Stimulated activated naive B cell treated with anti-CD40 and anti-IgM and Interleukin-4, amounts not matched to agents 10 μg/mL and 1 μg/mL and 100 μg/mL, for 72 hours (primary cell): ENCODE results near the gene NCMAP.

Source experiments
- ATAC-seq, 2 donors: fragments of 150-1000 bp; cut with Tn5 transposase; replicated peaks; 2 replicates each; pipeline ENCODE4 v1.10.0; 2021; ENCODE audit warnings: moderate library complexity in 1 of 2
- DNase-seq: peaks from one replicate; pipeline ENCODE4 v3.0.0; 2021
- H3K27ac Mint-ChIP-seq: one replicate; pipeline ENCODE4 v1.8.0; 2022; ENCODE audit warnings: mild to moderate bottlenecking, mixed read lengths
- H3K27me3 Mint-ChIP-seq, 2 donors: one replicate each; pipeline ENCODE4 v1.8.0; 2022; ENCODE audit warnings: mixed read lengths in 2 of 2
- H3K36me3 Mint-ChIP-seq, 2 donors: one replicate each; pipeline ENCODE4 v1.8.0; 2022; ENCODE audit warnings: mixed read lengths in 2 of 2, mild to moderate bottlenecking in 1 of 2
- H3K4me1 Mint-ChIP-seq, 2 donors: one replicate each; pipeline ENCODE4 v1.8.0; 2022; ENCODE audit warnings: mixed read lengths in 2 of 2, mild to moderate bottlenecking in 1 of 2
- H3K4me3 Mint-ChIP-seq, 2 donors: one replicate each; pipeline ENCODE4 v1.8.0; 2022; ENCODE audit warnings: mild to moderate bottlenecking in 2 of 2, mixed read lengths in 2 of 2, moderate library complexity in 1 of 2
- H3K9me3 Mint-ChIP-seq, 2 donors: one replicate each; pipeline ENCODE4 v1.8.0; 2022; ENCODE audit warnings: mixed read lengths in 2 of 2, mild to moderate bottlenecking in 1 of 2

NCMAP gene

GRCh38 chr1:24551960-24552571 lies 3.8 kb upstream of the NCMAP start:
- H3K4me1 Mint-ChIP-seq, result peaks cover 22 to 50% of the 10 kb centered on the region in 2 donors
- peaks cover 7 to 22% of the 10 kb centered on the region in 2 donors for H3K27me3 Mint-ChIP-seq
- DNase-seq, result no peak
- ATAC-seq, result no peak
- H3K9me3 Mint-ChIP-seq, result no peaks in the 10 kb centered on the region
- H3K36me3 Mint-ChIP-seq, result no peaks in the 10 kb centered on the region
- H3K4me3 Mint-ChIP-seq, result no peak overlapping the region
- H3K27ac Mint-ChIP-seq, result no peak overlapping the region

GRCh38 chr1:24553931-24554330 lies 2.0 kb upstream of the NCMAP start:
- H3K36me3 Mint-ChIP-seq, result no peaks in the 10 kb centered on the region
- no peak overlapping the region for H3K4me3 Mint-ChIP-seq
- no peak for DNase-seq
- H3K9me3 Mint-ChIP-seq, result no peaks in the 10 kb centered on the region
- H3K27ac Mint-ChIP-seq, result no peak overlapping the region
- H3K4me1 Mint-ChIP-seq, result peaks cover 16 to 42% of the 10 kb centered on the region in 2 donors
- no peak for ATAC-seq
- H3K27me3 Mint-ChIP-seq, result peaks cover 19 to 38% of the 10 kb centered on the region in 2 donors

GRCh38 chr1:24554714-24555113 lies 1.2 kb upstream of the NCMAP start:
- Mint-ChIP-seq H3K27me3 (peaks cover 24 to 38% of the 10 kb centered on the region in 2 donors), H3K9me3 (no peaks in the 10 kb centered on the region), H3K4me1 (peaks cover 16 to 43% of the 10 kb centered on the region in 2 donors), H3K4me3 (no peak overlapping the region), H3K27ac (no peak overlapping the region), H3K36me3 (no peaks in the 10 kb centered on the region)
- DNase-seq (no peak), ATAC-seq (no peak)

GRCh38 chr1:24556414-24556795 lies 518 bp downstream of the NCMAP start:
- no peak overlapping the region for H3K27ac Mint-ChIP-seq
- H3K4me1 Mint-ChIP-seq, result peaks cover 15 to 37% of the 10 kb centered on the region in 2 donors
- peaks cover 29 to 38% of the 10 kb centered on the region in 2 donors for H3K27me3 Mint-ChIP-seq
- H3K4me3 Mint-ChIP-seq, result peak overlapping the region in 1 of 2 donors; percentile 57
- no peak for DNase-seq
- H3K9me3 Mint-ChIP-seq, result no peaks in the 10 kb centered on the region
- no peaks in the 10 kb centered on the region for H3K36me3 Mint-ChIP-seq
- no peak for ATAC-seq

- no peaks in the 10 kb centered on the region for H3K36me3 Mint-ChIP-seq
- ATAC-seq (no peak), DNase-seq (no peak)
- no peak overlapping the region for H3K4me3 Mint-ChIP-seq
- no peaks in the 10 kb centered on the region for H3K9me3 Mint-ChIP-seq
- H3K4me1 Mint-ChIP-seq, result peaks cover 12 to 29% of the 10 kb centered on the region in 2 donors
- no peak overlapping the region for H3K27ac Mint-ChIP-seq
- peaks cover 29 to 42% of the 10 kb centered on the region in 2 donors for H3K27me3 Mint-ChIP-seq
These were observed 1.3 kb downstream of the NCMAP start for GRCh38 chr1:24557220-24557619.

GRCh38 chr1:24557711-24558131 lies 1.8 kb downstream of the NCMAP start:
- peaks cover 11 to 26% of the 10 kb centered on the region in 2 donors for H3K4me1 Mint-ChIP-seq
- no peaks in the 10 kb centered on the region for H3K36me3 Mint-ChIP-seq
- DNase-seq (no peak), ATAC-seq (peak; percentile 44 to 48)
- H3K4me3 Mint-ChIP-seq, result no peak overlapping the region
- no peaks in the 10 kb centered on the region for H3K9me3 Mint-ChIP-seq
- H3K27ac Mint-ChIP-seq, result no peak overlapping the region
- H3K27me3 Mint-ChIP-seq, result peaks cover 29 to 47% of the 10 kb centered on the region in 2 donors

GRCh38 chr1:24558455-24558854 lies 2.6 kb downstream of the NCMAP start:
- Mint-ChIP-seq H3K27me3 (peaks cover 29 to 50% of the 10 kb centered on the region in 2 donors), H3K4me3 (no peak overlapping the region), H3K4me1 (peaks cover 11 to 26% of the 10 kb centered on the region in 2 donors), H3K27ac (no peak overlapping the region), H3K9me3 (no peaks in the 10 kb centered on the region), H3K36me3 (no peaks in the 10 kb centered on the region)
- no peak for ATAC-seq
- DNase-seq, result no peak

- no peak overlapping the region for H3K27ac Mint-ChIP-seq
- H3K4me3 Mint-ChIP-seq, result no peak overlapping the region
- H3K36me3 Mint-ChIP-seq, result no peaks in the 10 kb centered on the region
- H3K4me1 Mint-ChIP-seq, result peaks cover 11 to 26% of the 10 kb centered on the region in 2 donors
- H3K9me3 Mint-ChIP-seq, result no peaks in the 10 kb centered on the region
- no peak for DNase-seq
- H3K27me3 Mint-ChIP-seq, result peaks cover 29 to 44% of the 10 kb centered on the region in 2 donors
- peak; percentile 39 to 52 for ATAC-seq
These were observed 3.3 kb downstream of the NCMAP start for GRCh38 chr1:24558902-24559791.

GRCh38 chr1:24560361-24560760 lies 4.5 kb downstream of the NCMAP start:
- ATAC-seq (no peak), DNase-seq (no peak)
- Mint-ChIP-seq H3K4me1 (peaks cover 10 to 24% of the 10 kb centered on the region in 2 donors), H3K4me3 (no peak overlapping the region), H3K27me3 (peaks cover 27 to 41% of the 10 kb centered on the region in 2 donors), H3K36me3 (no peaks in the 10 kb centered on the region), H3K9me3 (no peaks in the 10 kb centered on the region), H3K27ac (no peak overlapping the region)

GRCh38 chr1:24562625-24563024 lies 6.7 kb downstream of the NCMAP start:
- H3K4me3 Mint-ChIP-seq, result no peak overlapping the region
- H3K4me1 Mint-ChIP-seq, result peaks cover 4 to 14% of the 10 kb centered on the region in 2 donors
- ATAC-seq (no peak), DNase-seq (no peak)
- no peak overlapping the region for H3K27ac Mint-ChIP-seq
- no peaks in the 10 kb centered on the region for H3K9me3 Mint-ChIP-seq
- H3K27me3 Mint-ChIP-seq, result peaks cover 20 to 27% of the 10 kb centered on the region in 2 donors
- H3K36me3 Mint-ChIP-seq, result no peaks in the 10 kb centered on the region

GRCh38 chr1:24564695-24565094 lies 8.8 kb downstream of the NCMAP start:
- Mint-ChIP-seq H3K4me3 (no peak overlapping the region), H3K27ac (no peak overlapping the region), H3K9me3 (no peaks in the 10 kb centered on the region)

GRCh38 chr1:24566236-24566867 lies 10.5 kb downstream of the NCMAP start:
- Mint-ChIP-seq H3K36me3 (no peaks in the 10 kb centered on the region), H3K4me3 (no peak overlapping the region), H3K9me3 (no peaks in the 10 kb centered on the region), H3K27me3 (peaks cover 4 to 17% of the 10 kb centered on the region in 2 donors), H3K4me1 (peaks cover 4 to 15% of the 10 kb centered on the region in 2 donors), H3K27ac (no peak overlapping the region)
- DNase-seq, result no peak
- ATAC-seq, result no peak

More at GRCh38 chr1:24564695-24565094, 8.8 kb downstream of the NCMAP start:
- H3K36me3 Mint-ChIP-seq, result no peaks in the 10 kb centered on the region
- no peak for DNase-seq
- peaks cover 9 to 17% of the 10 kb centered on the region in 2 donors for H3K27me3 Mint-ChIP-seq
- peaks cover 4 to 15% of the 10 kb centered on the region in 2 donors for H3K4me1 Mint-ChIP-seq
- ATAC-seq, result no peak

GRCh38 chr1:24567792-24568388 lies 12.0 kb downstream of the NCMAP start:
- Mint-ChIP-seq H3K36me3 (no peaks in the 10 kb centered on the region), H3K4me1 (peaks cover 13 to 26% of the 10 kb centered on the region in 2 donors), H3K27ac (no peak overlapping the region), H3K27me3 (peaks cover 4 to 6% of the 10 kb centered on the region in 2 donors), H3K9me3 (no peaks in the 10 kb centered on the region), H3K4me3 (no peak overlapping the region)
- ATAC-seq, result peak; percentile 35 to 48
- no peak for DNase-seq

GRCh38 chr1:24568475-24568874 lies 12.6 kb downstream of the NCMAP start:
- ATAC-seq, result no peak
- H3K27ac Mint-ChIP-seq, result no peak overlapping the region

More at GRCh38 chr1:24568475-24568874, 12.6 kb downstream of the NCMAP start:
- no peak for DNase-seq
- H3K27me3 Mint-ChIP-seq, result peaks cover 4 to 5% of the 10 kb centered on the region in 2 donors
- H3K4me3 Mint-ChIP-seq, result no peak overlapping the region
- no peaks in the 10 kb centered on the region for H3K9me3 Mint-ChIP-seq
- H3K4me1 Mint-ChIP-seq, result peaks cover 14 to 28% of the 10 kb centered on the region in 2 donors
- H3K36me3 Mint-ChIP-seq, result no peaks in the 10 kb centered on the region
